Nephron progenitor cell (in vitro differentiated cells): ENCODE data around the gene GDPD2.

Experiments
- DNase-seq: peaks from one replicate; pipeline ENCODE4 v3.0.0; 2021
- H3K27ac Mint-ChIP-seq: 2 replicates; pipeline ENCODE4 v1.8.0; 2021; ENCODE audit warnings: mild to moderate bottlenecking, moderate library complexity, mixed read lengths
- H3K27me3 Mint-ChIP-seq: 2 replicates; pipeline ENCODE4 v1.8.0; 2021; ENCODE audit warnings: mild to moderate bottlenecking, low read depth, mixed read lengths; ENCODE audit not compliant: poor library complexity
- H3K36me3 Mint-ChIP-seq: 2 replicates; pipeline ENCODE4 v1.8.0; 2021; ENCODE audit warnings: low read depth, mixed read lengths
- H3K4me1 Mint-ChIP-seq: 2 replicates; pipeline ENCODE4 v1.8.0; 2021; ENCODE audit warnings: mixed read lengths
- H3K4me3 Mint-ChIP-seq: 2 replicates; pipeline ENCODE4 v1.8.0; 2021; ENCODE audit warnings: mild to moderate bottlenecking, moderate library complexity, mixed read lengths
- H3K9me3 Mint-ChIP-seq: 2 replicates; pipeline ENCODE4 v1.8.0; 2021; ENCODE audit warnings: mild to moderate bottlenecking, moderate library complexity, mixed read lengths
- TF ChIP-seq, protein P1 (sequence below): fragments of 200-600 bp; sonication (generic); IDR thresholded peaks from 2 replicates; pipeline ENCODE4 v1.5.0; 2021; ENCODE audit warnings: antibody characterized with exemption

Gene GDPD2

DNA sequence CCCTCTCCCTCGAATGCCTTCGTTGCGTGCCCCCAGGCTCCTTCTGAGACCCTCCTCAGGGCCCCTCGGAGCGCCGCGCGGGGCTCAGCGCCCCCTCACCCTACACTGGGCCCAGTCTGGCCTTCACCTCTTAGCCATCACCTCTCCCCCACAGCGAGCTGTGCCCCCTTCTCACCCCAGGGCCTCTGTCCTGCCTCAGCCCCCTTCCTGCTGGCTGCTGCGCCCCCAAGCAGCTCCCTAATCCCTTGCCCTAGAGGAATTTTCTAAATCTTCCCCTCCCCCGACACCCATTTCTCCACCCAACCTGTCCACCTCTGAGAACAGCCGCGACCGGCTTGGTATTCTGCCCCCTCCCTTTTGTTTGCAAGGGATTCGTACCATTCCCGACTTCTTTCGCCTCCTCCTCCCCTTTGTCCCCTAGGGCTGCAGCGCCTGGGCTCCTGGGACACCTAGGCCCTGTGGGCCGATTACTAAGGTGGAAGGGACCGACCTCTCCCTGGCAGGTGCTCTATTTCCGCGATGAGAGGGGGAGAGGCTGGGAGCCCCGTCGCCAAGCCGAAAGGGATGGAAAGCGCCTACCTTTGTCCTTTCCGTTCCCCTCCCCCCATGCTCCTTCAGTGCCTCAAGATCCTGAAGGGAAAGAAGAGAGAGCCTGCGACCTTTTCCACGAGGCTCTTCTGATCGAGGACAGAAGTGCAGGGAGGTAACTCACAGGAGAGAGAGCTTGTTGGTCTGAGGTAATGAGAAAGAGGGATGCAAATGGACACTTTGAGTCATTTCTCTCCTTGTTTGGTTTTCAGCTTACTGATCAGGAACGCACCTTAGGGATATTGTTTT, 32.5 kb downstream of the GDPD2 start:
- Mint-ChIP-seq H3K9me3 (peaks cover 61% of the 10 kb centered on the region), H3K36me3 (peaks cover 33% of the 10 kb centered on the region), H3K4me3 (peak overlapping the region; percentile 95), H3K27me3 (peaks cover 4% of the 10 kb centered on the region), H3K27ac (peak overlapping the region; percentile 54), H3K4me1 (peaks cover 44% of the 10 kb centered on the region)
- peak; percentile 18 for DNase-seq
- TF ChIP-seq, protein P1, sequence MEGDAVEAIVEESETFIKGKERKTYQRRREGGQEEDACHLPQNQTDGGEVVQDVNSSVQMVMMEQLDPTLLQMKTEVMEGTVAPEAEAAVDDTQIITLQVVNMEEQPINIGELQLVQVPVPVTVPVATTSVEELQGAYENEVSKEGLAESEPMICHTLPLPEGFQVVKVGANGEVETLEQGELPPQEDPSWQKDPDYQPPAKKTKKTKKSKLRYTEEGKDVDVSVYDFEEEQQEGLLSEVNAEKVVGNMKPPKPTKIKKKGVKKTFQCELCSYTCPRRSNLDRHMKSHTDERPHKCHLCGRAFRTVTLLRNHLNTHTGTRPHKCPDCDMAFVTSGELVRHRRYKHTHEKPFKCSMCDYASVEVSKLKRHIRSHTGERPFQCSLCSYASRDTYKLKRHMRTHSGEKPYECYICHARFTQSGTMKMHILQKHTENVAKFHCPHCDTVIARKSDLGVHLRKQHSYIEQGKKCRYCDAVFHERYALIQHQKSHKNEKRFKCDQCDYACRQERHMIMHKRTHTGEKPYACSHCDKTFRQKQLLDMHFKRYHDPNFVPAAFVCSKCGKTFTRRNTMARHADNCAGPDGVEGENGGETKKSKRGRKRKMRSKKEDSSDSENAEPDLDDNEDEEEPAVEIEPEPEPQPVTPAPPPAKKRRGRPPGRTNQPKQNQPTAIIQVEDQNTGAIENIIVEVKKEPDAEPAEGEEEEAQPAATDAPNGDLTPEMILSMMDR = no peak

DNA sequence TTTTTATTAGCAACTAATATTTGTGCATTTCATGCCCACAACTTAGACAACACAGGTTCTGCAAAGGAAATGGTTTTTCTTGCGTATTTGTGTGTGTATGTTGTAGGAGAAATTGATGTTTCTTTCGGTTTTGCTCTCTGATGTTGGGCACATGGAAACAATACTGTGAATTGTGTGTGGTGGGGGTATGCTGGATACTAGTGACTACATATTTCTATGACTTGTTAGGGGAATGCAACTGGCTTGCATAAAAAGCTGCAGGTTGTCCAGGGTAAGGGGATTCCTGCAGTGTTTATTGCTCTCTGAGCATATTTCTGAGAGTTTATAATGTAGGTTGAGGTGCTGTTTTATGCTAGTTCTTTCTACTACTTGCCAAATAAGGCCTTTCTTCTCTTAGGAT, 33.1 kb downstream of the GDPD2 start:
- Mint-ChIP-seq H3K9me3 (peaks cover 61% of the 10 kb centered on the region), H3K27me3 (peaks cover 4% of the 10 kb centered on the region), H3K27ac (peak overlapping the region; percentile 8), H3K4me1 (peaks cover 44% of the 10 kb centered on the region), H3K4me3 (peak overlapping the region; percentile 95), H3K36me3 (peaks cover 40% of the 10 kb centered on the region)
- TF ChIP-seq, protein P1 = no peak
- no peak for DNase-seq

DNA sequence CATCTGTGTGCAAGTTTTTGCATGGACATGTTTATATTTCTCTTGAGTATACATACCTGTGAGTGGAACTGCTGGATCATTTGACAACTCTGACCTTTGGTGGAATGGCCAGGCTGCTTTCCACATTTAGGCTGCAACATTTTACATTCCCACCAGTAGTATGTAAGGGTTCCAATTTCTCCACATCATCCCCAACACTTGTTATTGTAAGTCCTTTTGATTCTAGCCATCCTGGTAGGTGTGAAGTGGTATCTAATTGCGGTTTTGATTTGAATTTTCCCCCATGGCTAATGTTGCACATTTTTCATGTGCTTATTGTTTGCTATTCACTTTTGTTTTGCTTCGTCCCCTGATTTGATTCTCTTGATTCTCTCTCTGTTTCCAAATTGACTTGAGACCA, 37.9 kb downstream of the GDPD2 start:
- TF ChIP-seq, protein P1 = no peak
- no peak for DNase-seq
- Mint-ChIP-seq H3K27me3 (no peaks in the 10 kb centered on the region), H3K36me3 (peaks cover 77% of the 10 kb centered on the region), H3K4me1 (peaks cover 13% of the 10 kb centered on the region), H3K27ac (no peak overlapping the region), H3K9me3 (peaks cover 54% of the 10 kb centered on the region), H3K4me3 (no peak overlapping the region)

DNA sequence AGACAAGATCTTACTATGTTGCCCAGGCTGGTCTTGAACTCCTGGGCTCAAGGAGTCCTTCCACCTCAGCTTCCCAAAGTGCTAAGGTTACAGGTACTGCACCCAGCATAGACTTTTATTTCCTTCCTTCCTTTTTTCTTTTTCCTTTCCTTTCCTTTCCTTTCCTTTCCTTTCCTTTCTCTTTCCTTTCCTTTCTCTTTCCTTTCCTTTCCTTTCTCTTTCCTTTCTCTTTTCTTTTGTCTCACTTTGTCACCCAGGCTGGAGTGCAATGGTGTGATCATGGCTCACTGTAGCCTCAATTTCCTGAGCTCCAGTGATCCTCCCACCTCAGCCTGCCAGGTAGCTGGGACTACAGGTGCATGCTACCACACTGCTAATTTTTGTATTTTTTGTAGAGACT, 40.9 kb downstream of the GDPD2 start:
- Mint-ChIP-seq H3K4me1 (no peaks in the 10 kb centered on the region), H3K9me3 (peaks cover 61% of the 10 kb centered on the region), H3K4me3 (no peak overlapping the region), H3K27me3 (no peaks in the 10 kb centered on the region), H3K27ac (no peak overlapping the region), H3K36me3 (peaks cover 84% of the 10 kb centered on the region)
- no peak for DNase-seq
- TF ChIP-seq, protein P1 = no peak

DNA sequence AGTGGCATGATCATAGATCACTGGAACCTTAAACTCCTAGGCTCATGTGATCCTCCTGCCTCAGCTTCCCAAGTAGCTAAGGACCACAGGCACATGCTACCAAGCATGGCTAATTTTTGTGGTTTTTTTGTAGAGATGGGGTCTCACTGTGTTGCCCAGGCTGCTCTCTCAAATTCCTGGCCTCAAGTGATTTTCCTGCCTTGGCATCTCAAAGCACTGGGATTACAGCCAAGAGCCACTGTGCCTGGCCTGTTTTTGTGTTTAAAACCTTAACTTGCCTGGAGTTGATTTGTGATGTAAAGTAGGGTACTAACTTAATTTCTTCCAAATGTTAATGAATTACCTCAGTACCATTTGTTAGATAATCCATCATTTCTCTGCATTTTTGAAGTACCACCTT, 43.9 kb downstream of the GDPD2 start:
- Mint-ChIP-seq H3K27me3 (no peaks in the 10 kb centered on the region), H3K36me3 (peaks cover 77% of the 10 kb centered on the region), H3K4me1 (peaks cover 4% of the 10 kb centered on the region), H3K27ac (no peak overlapping the region), H3K9me3 (peaks cover 62% of the 10 kb centered on the region), H3K4me3 (no peak overlapping the region)
- TF ChIP-seq, protein P1 = no peak
- DNase-seq = no peak

DNA sequence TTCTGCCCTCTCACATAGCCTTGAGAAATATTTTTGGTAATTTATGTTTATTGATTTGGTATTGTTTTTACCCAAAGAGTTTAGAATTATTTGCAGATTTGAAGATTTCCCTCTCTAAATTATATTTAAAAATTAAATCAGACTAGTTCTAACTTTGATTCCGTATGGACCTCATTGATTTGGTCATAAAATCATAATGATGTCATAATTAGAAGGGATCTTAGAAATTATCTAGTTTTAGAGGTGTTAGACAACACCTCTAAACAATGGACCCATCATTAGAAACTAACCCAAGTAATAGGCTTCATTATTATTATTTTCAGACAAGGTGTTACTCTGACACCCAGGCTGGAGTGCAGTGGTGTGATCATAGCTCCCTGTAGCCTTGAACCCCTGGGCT, 45.6 kb downstream of the GDPD2 start:
- Mint-ChIP-seq H3K27me3 (no peaks in the 10 kb centered on the region), H3K9me3 (peaks cover 73% of the 10 kb centered on the region)

More for the DNA sequence above, 45.6 kb downstream of the GDPD2 start:
- H3K36me3 Mint-ChIP-seq = peaks cover 72% of the 10 kb centered on the region
- DNase-seq = no peak
- TF ChIP-seq, protein P1 = no peak
- peaks cover 4% of the 10 kb centered on the region for H3K4me1 Mint-ChIP-seq
- no peak overlapping the region for H3K4me3 Mint-ChIP-seq
- H3K27ac Mint-ChIP-seq = no peak overlapping the region
